LoVo (cell line): Measurements from ENCODE around the gene ASIC5.

Experiments used
- DNase-seq: peaks from one replicate; pipeline ENCODE4 v3.0.0-alpha.2; 2016; ENCODE audit warnings: low spot score

ASIC5 gene

DNA sequence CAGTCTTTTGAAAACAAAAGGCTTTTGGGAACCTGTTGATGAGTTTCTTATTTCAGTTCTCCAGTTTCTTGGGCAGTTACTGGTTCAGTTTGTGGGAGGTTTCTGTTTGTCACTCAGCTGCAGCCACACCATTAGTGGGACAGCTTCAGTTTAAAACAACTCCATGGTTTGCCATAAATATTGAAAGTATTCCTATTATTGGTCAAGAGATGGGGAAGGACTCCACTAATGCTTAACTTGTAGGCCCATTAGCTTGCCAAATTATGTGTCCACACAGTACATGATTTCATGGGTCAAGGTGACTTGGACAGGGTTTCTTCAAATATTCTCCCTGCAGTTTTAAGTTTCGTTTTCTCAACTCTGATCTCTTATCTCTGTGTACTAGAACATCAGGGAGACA lies 15.5 kb upstream of the ASIC5 start:
- no peak for DNase-seq

DNA sequence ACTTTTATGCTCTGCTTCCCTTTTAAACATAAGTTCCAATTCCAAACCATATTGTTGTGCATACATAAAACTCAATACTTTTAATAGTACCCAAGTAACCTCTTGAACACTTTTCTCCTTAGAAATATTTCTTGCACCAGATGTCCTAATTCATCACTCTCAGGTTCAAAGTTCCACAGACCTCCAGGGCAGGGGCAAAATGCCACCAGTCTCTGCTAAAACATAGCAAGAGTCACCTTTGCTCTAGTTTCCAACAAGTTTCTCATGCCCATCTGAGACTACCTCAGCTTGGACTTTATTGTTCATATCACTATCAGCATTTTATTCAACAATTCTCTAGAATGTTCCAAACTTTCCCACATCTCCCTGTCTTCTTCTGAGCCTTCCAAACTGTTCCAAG lies 13.7 kb upstream of the ASIC5 start:
- no peak for DNase-seq

DNA sequence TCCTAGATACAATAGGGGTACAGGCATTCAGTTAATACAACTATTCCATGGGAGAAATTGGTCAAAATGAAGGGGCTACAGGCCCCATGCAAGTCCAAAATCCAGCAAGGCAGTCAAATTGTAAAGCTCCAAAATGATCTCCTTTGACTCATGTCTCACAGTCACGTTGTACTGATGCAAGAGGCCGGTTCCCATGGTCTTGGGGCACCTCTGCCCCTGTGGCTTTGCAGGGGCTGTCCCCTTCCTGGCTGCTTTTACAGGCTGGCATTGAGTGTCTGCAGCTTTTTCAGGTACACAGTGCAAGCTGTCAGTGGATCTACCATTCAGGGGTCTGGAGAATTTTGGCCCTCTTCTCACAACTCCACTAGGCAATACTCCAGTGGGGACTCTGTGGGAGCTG lies 12.5 kb upstream of the ASIC5 start:
- DNase-seq, result no peak

DNA sequence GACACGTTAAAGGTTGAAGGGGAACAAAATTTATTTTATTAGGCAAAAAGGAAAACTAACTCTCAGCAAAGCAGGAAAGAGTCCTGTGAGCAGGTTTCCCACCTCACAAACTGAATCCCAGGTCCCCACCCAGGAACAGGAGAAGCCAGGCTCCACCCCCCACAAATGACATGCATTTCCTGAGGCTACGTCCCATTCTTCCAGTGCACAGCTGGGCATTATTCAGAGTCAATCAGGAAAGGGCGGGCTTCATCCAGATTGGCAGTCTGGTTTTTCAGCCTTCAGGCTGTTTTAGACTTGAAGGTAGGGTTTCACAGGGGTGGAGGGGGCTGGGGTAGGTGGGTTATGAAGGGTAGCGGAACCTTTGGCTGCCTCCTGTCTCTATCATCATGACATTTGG lies 11.9 kb upstream of the ASIC5 start:
- DNase-seq, result no peak

DNA sequence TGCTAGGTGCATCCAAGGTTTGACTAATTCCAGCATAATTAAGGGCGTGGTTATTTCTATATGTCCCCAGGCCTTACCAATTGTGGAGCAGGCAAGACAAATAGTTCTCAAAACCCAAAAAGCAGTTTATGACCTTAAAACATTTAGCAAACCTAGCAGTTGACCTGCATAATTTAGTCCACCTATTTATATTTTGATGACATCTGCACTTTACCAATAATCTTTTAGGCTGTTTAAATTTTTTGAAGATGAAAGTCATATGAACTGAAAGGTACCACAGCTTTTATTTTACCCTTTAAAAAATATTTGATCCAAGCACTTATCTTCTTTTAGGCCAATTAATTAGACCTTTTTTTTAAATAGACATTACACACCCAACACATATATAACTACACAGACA lies 9.8 kb upstream of the ASIC5 start:
- no peak for DNase-seq

DNA sequence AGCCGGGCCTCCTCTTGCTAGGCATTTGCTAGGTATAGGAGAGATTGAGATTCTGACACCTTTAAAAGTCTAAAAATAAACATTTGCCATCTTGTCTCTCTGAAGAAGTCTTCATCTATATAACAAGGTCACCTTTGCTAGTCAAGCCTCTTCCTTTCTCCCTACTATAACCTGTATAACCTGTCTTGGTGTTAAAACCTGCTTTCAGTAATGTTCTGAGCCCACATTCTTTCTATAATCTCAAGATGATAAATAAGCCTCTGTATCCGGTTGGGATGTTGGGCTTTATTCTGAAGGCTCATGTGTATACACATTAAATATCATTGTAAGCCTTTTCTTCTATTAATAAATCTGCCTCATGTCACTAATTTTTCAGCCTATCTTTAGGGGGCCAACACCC lies 10.2 kb downstream of the ASIC5 start:
- DNase-seq, result no peak

DNA sequence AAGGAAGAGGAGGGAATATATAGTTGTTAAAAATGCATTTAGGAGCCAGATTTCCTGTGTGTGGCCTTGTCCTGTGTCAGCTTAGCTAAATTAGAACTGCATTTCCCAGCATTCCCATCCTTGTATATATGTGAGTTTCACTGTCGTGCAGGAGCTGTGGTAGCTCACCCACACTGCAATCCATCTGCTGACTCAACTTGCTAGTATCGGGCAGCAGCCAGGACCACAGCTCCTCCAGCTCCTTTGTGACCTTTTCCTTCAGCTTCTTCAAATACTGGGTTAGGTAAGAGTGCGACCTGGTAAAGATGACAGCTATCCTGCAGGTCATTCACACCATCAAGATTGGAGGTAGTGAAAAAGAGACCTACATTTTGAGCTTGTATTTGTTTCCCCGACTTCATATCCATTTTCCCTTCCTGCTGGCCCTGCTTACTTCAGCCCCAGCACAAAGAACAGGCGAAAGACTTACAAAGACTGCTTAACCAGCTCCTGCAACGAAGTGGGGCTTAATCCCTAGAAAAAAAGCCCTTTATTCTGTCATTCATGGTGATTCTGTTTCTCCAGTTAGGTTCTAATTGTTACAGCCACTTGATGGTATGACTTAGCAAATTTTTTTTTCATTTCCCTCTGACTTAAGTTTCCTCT lies 11.4 kb downstream of the ASIC5 start:
- DNase-seq, result peak; percentile 12

DNA sequence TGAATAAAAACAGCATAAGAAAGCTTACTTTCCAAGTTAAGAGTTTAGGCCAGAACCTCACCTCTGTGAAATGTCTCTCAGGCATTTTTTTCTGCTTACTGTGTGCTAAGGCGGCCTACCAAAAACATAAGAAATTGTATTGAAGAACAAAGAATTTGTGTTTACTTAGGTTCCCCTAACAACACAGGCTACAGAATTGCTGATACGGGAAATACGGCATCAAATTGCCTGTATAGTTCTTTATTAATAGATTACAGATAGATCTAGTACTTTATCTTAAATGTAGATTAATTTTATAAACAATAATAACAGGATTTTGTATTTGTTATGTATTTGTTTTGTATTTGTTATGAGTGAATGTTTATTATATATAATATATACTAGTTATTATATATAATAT lies 12.9 kb downstream of the ASIC5 start:
- no peak for DNase-seq

DNA sequence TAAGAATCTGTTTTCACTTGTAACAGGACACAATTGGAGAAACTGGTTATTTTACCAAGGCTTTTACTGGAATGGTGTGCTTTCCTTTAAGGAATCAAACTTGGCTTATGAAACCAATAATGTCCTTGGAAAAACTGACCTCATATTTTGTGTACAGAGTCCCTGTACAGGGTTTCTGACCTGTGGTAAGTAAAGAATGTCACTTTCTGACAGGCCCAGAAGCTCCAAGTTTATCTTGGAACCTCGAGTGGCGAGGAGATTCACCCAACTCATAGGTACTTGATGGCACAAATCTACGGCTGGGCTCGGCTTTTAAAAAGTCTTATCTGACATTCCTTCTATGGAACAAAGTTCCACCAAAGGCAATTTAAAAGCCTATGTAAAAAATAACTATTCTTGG lies 17.0 kb downstream of the ASIC5 start:
- no peak for DNase-seq

DNA sequence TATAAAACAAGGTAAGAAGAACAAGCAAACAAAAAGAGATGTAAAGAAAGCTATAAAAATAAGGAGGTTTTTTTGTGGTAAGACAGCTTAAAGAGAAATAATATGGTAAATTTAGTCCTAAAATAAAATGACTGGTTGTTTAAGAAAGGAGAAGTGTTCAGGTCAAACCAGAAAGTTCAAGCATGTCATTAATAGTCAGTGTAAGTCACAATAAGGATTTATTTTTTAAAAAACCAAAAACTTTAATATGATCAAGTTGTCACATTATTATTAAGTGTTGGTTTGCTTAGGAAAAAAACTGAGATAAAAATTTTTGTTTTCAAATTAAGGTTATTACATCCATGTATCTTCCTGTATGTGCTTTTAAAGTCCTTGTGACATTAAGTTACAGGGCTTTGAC lies 19.1 kb downstream of the ASIC5 start:
- DNase-seq, result no peak

DNA sequence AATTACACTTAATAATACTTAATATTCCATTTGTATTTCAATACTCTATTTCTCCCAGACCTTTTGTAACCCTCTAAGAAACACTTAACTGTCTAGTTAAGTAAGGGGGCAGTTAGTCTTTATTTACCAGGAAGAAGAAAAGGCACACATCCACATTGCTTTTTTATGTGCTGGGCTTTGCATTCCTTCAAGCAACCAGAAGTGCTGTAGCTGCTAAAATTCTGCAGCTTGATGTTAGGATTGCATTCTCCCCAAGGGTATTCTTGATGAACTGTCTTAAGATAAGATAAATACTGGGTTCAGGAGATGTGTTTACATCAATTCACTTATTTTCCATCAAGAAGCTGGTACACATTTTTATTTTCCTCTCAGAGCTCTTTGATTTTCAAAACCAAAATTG lies 24.0 kb downstream of the ASIC5 start:
- no peak for DNase-seq

DNA sequence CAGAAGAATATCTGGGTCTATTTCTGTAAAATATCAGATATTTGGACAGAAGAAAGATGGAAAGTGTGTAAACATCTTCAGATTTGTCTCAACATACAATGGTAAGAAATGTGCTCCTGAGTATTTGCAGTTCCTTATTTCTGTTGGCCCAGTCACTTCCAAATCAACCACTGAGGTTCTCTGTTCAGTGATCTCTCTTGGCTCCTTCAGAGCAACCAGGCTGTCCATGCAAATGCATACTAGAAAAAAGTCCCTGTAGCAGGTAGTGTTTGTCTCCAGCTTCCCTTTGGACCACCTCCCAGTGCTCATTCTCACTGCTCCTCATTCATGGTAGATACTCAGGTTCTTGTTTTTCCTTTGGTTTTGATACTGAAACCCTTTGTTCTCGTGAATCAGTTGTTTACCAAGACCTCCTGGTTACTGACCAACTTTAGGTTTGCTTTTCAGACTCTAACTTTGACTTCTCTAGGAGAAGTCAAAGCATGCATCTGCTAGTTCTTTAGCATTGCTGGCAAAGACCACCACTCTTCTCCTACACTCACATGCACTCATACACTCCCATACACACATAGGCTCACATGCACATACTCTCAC lies 28.8 kb downstream of the ASIC5 start:
- no peak for DNase-seq

DNA sequence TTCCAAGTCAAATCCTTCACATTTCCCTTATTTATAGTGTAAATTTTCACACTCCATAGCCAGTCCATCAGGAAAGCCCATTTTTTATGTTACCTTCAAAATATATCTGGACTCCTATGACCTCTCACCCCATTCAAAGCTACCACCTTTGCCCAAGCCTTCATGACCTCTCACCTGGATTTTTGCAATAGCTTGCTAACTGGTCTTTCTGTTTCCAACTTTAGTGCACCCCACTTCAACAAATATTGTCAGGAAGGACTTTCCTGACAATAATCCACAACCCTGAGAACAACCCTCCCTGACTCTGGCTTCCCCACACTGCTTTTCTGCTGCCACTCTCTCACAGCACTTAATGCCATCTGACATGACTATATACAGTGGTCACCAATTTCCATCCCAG lies 33.4 kb downstream of the ASIC5 start:
- no peak for DNase-seq

DNA sequence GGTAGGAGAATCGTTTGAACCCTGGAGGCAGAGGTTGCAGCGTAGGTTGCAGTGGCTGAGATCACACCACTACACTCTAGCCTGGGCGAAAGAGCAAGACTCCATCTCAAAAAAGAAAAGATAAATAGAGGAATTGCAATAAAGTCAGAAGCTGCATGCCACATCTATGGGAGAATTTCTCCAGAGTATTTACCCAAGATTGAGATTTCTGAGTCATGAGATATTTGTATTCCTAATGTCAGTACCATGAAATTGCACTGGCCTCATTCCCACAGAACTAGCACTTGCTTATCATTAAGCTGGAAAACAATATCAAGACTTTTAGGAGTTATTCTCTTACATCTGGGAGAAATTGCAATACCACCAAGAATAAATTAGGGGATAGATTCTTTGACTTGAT lies 37.4 kb downstream of the ASIC5 start:
- no peak for DNase-seq

DNA sequence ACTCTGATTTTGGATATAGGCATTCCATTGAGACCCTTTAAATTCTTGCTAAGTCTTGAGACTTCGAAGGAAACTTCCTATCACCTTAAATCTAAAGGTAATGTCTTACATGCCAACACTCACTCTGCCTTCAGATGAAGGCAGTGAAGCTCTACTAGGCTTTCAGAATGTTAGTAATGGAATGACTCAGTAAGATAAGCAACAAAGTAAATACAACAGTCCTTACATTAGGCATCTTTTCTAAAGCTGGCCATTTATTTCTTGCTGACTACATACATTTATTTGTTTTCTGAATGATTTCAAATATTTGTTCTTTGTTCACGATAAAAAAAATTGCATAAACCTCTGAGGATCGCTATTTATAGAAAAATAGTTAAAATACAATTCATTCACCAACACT lies 43.5 kb downstream of the ASIC5 start:
- DNase-seq, result peak; percentile 38

DNA sequence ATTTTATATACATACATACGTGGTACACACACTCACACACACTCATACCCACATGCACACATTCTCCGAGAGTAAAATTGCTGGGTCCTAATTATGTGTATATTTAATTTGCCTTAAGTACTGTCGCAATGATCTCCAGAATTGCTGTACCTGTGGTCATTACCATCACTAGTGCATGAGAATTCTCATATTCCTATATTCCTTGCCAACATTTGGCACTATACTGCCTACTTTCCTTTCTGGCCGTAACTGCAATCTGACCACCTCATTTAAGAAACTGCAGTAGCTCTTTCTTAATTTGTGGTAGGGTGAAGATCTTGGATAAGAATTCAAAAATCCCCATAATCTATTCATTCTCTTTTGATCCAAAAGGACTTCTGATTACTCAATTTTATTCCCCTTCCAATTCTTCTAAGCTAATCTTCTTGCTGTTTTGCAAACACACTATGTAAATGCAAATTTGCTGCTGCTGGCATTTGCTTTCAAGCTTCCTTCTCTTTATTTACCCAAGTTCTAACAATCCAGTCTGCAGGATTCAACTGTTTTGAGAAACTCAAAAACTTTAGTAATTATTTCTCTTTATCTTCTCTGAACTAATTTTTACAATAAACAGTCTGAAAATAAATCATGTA lies 45.1 kb downstream of the ASIC5 start:
- DNase-seq, result no peak

DNA sequence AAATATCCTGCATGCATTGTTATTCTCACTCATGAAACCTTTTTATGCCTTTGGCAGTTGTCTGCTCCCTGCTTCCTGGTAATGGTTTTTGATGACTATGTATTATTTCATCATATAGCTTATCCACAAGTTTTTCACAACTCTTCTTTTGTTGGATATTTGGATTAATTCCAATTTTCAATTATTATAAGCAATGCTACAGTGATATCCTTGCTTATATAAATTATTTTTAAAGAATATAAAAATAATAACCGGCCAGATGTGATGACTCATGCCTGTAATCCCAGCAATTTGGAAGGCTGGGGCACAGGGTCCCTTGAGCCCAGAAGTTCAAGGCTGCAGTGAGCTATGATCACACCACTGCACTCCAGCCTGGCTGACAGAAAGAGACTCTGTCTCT lies 47.0 kb downstream of the ASIC5 start:
- no peak for DNase-seq

DNA sequence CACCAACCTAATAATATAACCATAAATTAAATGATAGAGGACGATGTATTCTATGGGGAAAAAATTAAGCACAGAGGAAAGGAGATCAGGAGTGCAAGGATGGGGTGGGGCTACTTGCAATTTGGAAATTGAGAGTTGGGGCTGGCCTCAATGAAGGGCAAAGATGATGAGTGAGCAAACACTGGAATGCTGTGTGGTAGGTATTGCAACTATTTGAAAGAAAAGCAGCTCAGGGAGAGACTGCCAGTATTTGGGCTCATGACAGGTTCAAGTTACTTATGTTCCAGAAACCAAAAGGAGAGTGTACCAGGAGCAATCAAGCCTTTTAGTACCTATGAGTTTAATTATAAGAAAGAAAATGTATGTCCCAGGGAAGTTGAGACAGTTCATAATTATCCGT lies 47.4 kb downstream of the ASIC5 start:
- no peak for DNase-seq

DNA sequence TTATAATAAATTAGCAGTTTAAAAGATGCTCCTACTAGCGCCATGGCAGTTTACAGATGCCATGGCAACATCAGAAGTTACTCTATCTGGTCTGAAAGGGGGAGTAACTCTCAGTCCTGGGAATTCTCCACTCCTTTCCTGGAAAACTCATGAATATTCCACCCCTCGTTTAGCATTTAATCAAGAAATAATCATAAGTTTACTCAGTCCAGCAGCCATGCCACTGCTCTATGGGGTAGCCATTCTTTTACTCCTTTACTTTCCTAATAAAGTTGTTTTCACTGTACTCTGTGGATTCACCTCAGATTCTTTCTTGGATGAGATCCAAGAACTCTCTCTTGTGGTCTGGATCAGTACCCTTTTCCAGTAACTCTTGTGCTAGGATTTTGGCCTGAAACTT lies 55.0 kb downstream of the ASIC5 start:
- DNase-seq, result no peak

DNA sequence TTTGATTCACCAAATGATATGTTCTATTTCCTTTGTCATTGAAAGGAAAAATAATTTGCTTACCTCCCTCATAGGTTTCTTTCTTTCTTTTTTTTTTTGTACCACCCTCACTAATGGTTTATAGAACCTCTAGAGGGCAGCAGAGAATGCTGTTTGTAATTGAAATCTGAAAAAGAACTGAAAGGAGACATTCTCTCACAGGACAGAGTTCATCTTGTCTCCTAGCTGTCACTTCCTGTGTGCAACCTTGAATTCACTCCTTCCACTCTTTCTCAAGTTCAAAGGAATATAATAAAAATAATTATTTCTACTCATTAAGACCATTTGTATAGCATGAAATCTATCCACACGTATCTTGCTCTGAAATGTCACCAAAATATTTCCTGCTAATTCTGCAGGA lies 56.2 kb downstream of the ASIC5 start:
- DNase-seq, result peak; percentile 82

DNA sequence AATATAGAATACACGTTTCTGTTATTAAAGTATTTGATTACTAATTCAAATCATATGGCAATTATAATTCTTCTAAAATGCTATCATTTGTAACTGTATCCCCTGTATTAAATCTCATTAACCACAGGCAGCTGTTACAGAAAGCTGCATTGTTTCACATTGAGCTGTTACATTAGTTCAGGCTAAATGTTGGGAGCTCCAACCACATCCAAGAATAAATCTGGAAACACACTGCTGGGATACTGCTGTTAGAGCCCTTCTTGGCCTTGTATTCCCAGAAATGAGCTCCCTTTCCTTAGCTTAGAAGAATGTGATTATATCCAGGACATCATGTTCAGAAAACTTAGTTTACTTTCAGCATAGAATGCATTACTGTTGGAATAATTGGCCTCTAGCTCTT lies 59.1 kb downstream of the ASIC5 start:
- DNase-seq, result no peak

DNA sequence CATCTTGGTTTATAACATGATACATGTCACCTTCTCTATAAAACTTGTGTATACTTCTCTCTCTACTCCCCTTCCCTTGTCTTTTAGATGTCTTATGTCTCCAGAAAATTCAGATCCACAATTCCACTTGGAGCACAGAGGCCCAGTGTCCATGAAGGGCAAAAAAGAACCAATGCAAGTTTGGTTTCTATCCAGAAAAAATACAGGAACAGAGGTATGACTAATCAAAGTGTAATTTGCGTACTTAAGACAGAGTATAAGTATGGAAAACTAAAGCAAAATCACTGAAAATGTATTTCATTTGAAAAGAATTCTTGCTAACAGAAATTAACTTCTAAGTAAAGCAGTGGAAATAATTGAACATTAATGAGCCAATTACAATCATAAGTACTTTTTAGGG lies 61.1 kb downstream of the ASIC5 start:
- DNase-seq, result no peak

DNA sequence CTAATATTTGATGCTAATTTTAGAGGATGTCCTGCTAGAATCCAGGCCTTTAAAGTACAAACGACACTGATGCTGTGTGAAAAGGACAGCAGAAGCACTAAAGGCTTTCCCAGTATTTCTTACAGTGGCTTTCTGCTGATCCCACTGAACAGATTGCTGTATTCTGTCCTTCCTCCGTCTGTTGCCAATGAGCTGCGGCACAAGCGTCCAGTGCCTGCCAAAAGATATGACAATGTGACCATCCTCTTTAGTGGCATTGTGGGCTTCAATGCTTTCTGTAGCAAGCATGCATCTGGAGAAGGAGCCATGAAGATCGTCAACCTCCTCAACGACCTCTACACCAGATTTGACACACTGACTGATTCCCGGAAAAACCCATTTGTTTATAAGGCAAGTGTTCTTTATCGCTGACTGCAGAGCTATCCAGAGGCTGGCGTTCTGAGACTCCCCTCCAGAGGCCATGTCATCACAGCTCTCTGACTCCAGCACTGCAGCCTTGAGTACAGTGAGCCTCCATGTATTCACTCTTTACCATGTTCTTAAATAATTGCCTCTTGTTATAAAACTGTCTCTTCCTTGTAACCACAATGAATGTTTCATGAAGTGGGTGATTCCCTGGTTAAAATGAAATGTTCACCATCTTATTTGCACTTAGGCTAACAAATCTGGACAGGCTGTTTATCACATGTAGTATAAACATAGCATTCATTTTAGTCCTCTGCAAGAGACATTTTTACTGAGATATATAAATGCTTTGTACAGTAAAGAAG lies 63.7 kb downstream of the ASIC5 start:
- DNase-seq, result no peak
